HG03439 (cell line): ENCODE results near the gene CA10.

ENCODE experiments used
- ATAC-seq: cut with Tn5 transposase; IDR thresholded peaks from one replicate; pipeline ENCODE4 v1.9.1; 2021; ENCODE audit warnings: mild to moderate bottlenecking, moderate library complexity; ENCODE audit not compliant: unreplicated experiment

Gene CA10

DNA sequence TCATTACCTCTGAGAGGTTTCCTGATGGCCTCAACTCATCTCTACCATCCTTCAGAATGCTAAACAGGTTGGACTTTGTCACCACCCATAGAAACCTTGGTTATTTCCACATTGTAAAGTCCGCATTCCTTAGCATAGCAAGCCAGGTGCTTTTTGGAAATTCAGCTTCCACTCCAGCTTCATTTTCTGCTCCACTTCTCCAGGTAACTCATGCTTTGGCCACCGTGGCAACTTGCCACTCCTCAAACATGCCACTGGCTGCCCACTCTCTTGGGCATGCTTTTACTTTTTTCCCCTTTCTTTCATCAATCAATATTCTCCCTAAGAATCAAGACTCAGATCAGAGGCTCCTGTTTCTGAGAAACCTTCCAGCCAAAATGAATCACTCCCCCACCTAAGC is 203.3 kb downstream of the CA10 start:
- no peak for ATAC-seq

- ATAC-seq: no peak
Observed at GRCh38 chr17:51954232-51954765, 204.2 kb downstream of the CA10 start.

- ATAC-seq: no peak
Observed at GRCh38 chr17:51951741-51952140, 206.8 kb downstream of the CA10 start.

- ATAC-seq: no peak
Observed at GRCh38 chr17:51948128-51948527, 210.4 kb downstream of the CA10 start.

DNA sequence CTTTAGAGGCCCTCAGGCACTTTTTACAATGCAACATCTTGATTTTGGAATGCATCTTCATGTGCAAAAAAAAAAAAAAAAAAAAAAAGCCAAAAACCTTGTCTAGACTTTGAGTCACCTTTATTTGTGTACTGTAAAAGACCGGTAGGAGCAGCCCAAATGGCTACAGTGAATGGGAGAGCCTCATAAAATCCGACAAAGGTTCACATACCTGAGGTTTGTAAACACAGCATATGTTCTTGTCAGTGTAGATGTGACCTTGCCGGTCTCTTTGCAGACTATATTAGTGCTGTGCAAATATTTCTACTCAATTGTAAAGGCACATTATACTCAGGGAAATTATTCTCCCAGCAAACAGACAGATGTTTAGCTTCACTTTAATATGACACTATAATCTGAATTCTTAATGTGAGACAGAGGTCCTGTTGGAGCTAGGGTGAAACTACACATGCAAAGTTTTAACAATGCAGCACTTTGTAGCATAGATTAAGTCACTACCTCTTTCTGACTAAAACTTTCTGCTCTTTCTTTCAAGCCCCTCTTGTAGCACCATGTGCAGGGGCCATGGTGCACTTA is 211.3 kb downstream of the CA10 start:
- ATAC-seq: no peak

GRCh38 chr17:51946311-51946710 is 212.2 kb downstream of the CA10 start:
- ATAC-seq: no peak

- no peak for ATAC-seq
Observed at GRCh38 chr17:51941272-51941671, 217.2 kb downstream of the CA10 start.

DNA sequence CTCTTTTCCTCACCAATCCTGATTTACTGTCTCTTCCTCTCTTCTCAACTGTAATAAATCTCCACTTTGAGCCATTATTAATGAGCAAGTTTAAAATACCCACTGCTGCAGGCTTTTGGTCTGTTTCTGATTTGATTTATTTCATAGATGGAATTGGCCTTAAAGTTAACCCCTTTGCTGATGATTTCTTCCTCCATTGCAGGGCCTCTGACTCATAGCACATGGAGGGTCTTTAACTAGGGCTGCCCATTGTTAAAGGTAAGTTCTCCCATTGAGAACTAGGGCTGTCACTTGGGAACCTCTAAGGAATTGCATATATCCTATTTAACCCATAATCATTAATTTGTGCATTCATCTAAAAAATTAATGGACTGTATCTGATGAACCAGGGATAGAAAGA is 221.2 kb downstream of the CA10 start:
- ATAC-seq: no peak

DNA sequence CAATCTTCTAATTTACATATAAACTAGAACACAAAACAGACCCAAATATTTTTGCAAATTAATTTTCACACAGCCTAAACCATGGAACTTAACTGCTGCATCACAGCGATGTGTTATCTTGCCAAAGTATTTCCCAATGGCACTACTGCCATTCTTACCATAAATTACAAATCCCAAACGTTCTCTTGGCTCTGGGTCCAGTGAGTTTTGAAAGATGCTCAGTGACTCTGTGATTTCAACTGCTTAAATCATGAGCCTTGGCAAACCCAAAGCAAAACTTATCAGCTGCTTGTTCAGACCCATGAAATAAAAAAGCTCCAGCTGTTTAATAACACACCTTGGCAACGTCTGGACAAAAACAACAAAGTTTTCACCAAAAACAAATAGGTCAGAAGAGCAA is 223.0 kb downstream of the CA10 start:
- ATAC-seq: no peak

DNA sequence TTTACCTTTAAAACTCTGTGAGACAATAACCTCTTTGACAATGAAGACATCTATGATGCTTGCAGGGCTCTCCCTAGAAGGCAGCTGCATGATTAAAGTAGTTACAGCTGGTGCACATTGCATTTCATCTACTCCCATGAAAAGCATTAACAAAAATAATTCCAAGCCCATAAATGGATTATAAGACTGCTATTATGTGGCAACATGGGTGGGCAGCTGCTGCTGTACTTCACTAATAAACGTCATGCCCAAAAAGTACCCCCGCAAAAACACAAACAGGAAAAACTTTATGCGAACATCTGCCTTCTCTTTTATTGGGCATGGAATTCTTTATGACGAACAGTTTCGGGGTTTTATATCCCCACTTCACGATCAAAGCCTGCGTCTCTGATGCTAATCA is 224.9 kb downstream of the CA10 start:
- ATAC-seq: no peak

DNA sequence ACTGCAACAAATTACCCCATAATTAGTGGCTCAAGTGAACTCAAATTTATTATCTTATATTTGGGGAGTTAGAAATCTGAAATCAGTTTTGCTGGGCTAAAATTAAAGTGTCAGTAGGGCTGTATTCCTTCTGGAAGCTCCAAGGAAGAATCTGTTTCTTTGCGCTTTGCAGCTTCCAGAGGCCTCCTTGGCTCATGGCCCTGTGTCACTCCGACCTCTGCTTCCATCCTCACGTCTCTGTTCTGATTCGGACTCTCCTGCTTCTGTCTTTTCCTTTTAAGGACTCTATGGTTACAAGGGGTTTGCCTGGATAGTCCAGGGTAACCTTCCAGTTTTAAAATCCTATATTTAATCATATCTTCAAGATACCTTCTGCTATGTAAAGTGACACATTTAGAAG is 232.1 kb downstream of the CA10 start:
- no peak for ATAC-seq

DNA sequence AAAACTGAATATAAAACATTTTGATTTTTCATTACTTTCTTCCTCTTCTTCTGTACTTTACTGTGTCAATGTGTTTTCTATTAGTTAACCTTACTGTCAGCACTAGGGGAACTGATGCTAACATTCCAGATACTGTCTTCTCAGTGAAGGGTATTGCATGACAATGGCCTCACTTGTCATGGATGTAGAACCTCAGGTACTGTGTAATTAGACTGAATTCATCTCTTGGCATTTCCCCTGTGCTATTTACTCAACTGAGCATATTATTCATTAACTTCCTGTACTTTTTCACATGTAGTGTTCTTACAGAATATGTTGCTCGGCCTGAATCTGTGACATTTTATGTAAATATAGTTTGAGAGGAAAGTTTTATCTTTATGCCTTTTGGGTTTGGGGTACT is 237.0 kb downstream of the CA10 start:
- no peak for ATAC-seq

- no peak for ATAC-seq
Observed at GRCh38 chr17:51914577-51914976, 243.9 kb downstream of the CA10 start.

- ATAC-seq: no peak
Observed at GRCh38 chr17:51913491-51914205, 244.9 kb downstream of the CA10 start.

DNA sequence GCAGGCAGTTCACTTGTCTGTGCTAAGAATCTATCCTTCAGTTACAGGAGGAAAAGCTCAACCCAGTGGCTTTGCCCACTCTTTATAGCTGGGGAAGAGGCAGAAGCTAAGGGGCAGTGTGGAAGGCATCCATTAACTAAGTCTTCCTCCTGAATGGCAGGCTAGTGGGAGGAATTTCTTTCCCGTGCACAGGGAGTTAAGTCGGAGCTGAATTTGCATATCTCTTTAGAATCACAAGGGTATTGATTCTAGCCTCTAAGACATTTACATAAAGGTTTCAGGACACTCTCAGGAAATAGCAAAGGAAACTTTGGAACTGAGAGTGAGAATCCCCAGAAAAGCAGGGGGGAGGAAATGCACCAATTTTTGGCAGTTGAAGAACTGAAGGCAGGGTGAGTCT is 245.6 kb downstream of the CA10 start:
- ATAC-seq: no peak

DNA sequence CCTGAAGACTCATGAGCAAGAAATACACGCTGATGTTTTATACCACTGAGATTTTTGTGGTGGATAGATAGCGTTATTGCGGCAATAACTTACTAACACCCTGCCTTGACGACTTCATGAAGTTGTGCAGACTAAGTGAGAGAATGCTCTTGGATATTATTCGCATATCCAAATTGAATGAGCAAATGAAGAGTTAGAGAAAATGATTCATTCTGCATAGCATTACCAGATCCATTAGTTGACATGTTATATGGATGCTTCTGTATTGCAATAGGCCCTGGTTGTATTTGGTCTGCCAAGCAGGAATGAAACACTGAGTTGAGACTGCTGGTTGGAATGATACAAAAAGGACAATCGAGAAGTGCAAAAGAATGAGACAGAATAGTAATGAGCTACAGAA is 247.3 kb downstream of the CA10 start:
- no peak for ATAC-seq

GRCh38 chr17:51909971-51910370 is 248.5 kb downstream of the CA10 start:
- ATAC-seq: no peak

DNA sequence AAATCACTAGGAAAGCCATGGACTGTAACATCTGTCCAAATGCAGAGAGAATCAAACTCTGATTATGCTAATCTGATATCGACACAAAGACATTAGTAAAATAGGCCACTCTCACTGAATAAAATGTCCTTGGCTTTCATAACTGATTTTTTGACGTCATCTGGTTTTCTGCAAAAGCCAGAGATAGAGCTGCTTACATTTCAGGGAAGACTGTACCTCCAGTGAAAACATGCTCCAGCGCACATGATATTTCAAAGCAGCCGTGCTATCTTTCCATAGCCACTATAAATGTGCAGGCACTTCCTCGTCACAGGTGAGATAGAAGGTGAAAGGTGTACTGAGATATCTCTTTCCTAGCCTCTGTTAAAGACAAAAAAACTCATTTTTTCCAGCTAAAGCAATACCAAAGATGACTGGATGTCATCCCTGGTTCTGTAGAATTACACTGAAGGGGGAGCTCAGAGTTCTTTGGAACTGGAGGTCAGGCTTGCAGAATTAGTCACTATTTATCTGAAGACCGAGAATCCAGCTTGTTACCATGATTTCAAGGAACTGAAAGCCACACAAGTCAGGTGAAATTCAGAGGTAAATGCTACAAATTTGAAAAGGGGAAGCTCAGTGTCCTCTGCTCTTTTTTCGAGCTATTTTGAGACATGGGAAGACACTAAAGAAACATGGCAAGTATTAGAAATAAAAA is 249.5 kb downstream of the CA10 start:
- ATAC-seq: no peak

GRCh38 chr17:51907041-51907440 is 251.5 kb downstream of the CA10 start:
- no peak for ATAC-seq

- ATAC-seq: no peak
Observed at GRCh38 chr17:51904379-51904778, 254.1 kb downstream of the CA10 start.

GRCh38 chr17:51901242-51901641 is 257.3 kb downstream of the CA10 start:
- ATAC-seq: no peak

DNA sequence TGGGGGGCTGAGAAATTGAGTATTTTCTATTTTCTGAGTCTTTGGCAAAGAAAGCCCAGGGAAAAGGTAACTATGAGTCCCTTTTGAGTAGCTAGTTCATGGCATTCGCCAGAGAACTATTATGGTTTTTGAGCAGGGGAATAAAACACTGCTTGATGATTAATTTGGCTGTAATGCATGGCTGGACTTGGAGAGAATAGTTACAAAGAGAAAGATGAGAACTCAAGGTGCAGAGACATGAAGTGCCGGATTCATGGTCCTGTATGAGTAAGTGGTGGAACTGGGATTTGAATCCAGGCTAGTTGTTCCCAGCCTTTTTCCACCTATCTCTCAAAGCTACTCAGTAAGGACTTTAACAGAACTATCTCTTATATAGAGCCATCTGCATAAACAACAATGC is 266.6 kb downstream of the CA10 start:
- no peak for ATAC-seq
